ENCODE measurements around the gene BIN2.
"Not testable (repeated sequence)": the region's sequence is repeated elsewhere in the genome, so short reads cannot be mapped to it uniquely, and the experiment has no call there.

The BIN2 gene

DNA sequence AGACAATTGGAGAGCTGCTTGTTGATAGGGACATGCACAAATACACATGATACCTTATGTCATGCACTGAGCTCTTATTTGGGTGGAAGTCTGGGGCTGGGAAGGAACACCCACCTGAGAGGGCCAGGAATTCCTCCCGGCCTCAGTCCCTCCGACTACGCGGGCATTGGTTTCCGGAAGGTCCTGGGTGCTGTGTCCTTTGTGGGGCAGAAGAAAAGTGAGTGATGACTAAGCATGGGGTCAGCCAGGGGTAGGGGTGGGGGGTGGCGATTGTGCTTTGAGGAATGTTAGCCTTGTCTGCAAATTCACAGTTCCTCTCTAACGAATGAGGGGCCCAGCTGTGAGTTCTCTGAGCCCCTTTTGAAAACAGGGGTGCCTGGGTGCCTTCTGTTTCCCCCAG, 21.7 kb upstream of the BIN2 start:
- no peak for DNase-seq (ENCODE audit: low read depth, low spot score)

DNA sequence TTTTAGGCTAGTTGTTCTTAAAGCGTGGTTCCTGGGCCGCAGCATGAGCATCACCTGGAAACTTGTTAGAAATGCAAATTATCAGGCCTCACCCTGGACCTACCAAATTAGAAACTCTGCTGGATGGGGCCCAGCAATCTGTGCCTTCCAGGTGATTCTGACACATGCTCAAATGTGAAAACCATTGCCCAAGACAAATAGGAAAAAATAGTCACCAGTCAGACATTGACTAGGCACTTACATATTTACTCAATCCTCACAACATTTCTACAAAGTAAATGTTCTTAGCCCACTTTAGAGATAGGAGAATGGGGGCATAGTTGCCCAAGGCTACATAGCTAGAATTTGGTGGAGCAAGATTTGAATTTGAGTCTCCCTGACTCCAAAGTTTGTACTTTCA, 19.2 kb upstream of the BIN2 start:
- no peak for DNase-seq (ENCODE audit: low read depth, low spot score)

DNA sequence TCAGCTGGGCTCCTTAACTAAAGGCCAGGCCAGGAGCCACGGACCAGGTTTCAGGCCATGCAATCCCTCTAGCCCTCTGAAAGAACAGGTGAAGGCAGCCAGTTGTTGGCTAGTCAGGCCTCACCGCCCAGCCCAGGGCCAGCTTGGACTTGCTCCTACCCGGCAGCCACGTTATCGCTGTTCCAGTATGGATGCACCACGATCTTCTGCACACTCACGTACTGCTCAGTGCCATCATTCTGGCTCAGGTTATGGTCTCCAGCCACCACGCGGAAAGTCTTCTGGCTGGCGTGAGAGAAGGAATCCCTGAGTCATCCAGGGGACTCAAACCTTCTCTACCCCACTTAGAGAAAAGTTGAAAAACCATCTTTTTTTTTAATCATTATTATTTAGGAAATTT, 18.4 kb upstream of the BIN2 start:
- DNase-seq (ENCODE audit: low read depth, low spot score): no peak

DNA sequence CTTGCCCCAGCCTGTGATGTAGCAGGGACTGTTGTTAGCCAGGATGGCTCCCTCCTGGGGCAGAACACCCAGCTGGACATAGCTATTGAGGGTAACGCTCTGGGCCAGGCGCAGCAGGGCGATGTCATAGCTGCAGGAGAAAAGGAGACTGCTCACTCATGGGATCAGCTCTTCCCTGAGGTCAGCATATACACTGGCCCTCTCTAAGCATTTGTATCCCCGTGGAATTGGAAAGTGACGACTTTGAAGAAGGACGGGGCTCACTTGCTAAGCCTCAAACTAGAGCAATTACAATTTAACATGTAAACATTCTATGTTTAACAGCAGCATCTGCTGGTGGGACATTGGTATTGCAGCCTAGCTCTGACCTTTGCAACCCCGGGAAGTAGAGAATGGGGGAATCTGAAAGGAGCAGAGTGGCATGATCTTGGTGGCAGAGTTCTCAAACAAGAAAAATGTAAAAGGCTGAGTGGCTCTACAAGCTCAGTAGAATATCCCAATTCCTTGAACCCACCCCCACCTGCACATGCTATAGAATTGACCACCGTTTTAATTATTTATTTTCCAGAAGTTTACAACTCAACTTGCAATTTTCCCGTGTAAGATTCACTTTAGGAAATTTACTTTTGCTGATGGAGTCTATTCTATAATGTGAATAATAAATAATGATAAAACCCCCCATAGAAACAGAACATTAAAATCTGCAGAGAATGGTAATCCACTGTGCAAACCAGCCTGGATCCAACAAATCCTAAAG, 17.5 kb upstream of the BIN2 start:
- peak; percentile 47 for DNase-seq (ENCODE audit: low read depth, low spot score)

DNA sequence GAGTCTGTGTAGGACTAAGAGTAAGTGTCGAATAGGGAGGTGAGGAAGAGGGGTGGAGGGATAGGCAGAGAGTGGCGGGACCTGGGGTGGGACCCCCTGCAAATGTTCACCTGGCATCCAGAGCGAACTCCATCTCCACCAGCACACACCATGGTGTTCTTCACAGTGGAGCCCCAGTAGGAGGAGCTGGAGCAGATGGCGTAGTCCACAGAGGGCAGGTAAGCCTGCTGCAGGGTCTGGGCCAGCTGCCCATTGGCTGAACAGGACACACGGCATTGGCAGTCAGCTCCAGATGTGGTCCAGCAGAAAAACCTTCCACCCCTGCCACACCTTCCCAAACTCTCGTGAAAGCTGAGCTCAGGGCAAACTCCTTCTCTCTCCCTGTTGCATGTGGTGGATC, 15.8 kb upstream of the BIN2 start:
- DNase-seq (ENCODE audit: low read depth, low spot score): no peak

DNA sequence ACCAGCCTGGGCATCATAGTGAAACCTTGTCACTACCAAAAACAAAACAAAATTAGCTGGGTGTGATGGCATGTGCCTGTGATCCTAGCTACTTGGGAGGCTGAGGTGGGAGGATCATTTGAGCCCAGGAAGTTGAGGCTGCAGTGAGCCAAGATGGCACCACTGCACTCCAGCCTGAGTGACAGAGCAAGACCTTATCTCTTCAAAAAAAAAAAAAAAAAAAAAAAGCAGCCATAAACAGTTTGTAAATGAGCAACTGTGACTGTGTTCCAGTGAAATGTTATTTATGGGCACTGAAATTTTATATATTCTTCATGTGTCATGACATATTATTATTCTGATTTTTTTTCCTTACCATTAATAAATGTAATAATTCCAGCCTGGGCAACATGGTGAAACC, 13.4 kb upstream of the BIN2 start:
- DNase-seq (ENCODE audit: low read depth, low spot score): not testable (repeated sequence)

DNA sequence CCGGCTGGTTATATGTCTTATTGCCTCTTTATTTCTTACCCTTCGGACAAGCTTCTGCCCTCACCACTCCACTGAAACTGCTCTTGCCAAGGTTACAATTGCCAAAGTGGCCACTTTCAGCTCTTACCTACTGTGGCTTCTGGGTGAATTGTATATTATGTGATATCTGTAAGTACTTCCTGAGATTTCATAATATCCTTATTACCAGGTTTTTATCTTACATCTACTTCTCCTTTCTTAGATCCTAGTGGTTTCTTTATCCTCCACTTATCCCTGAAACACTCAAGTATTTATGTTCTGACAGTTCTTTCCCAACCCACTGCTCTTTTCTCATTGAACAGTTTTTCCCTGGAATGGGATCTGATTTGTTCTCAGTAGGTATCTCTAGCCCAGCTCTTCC, 12.0 kb upstream of the BIN2 start:
- no peak for DNase-seq (ENCODE audit: low read depth, low spot score)

DNA sequence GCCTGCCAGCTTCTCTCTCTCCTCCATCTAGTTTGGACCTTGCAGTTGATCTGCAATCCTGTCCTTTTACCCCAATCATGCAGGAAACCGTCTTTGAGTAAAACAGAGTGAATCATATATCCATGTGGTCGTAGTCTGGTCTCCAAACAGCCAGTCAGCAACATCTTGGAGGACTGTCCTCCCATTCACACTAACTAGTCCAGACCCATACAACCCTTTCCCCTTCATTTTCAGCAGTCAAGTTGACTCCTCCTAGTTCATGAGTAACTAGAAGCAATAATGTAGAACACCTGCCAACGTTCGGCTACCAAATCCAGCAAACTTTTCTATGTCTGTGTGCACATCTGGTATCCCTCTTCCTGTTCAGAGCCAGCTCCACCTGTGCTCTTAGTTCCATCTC, 10.8 kb upstream of the BIN2 start:
- DNase-seq (ENCODE audit: low read depth, low spot score): no peak

DNA sequence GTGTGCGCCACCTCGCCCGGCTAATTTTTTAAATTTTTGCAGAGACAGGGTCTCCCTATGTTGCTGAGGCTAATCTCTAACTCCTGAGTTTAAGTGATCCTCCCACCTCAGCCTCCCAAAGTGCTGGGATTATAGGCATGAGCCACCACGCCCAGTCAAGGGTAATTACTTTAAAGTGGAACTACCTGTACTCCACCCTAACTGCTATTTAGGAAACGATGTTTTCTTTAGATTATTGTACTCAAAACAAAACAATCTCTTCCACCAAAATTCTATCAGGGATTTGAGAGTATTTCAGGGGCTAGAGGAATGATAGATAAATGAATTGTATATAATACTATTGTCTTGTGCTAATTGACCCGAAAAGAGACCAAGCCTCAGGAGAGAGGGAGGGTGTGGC, 9.6 kb upstream of the BIN2 start:
- DNase-seq (ENCODE audit: low read depth, low spot score): no peak

DNA sequence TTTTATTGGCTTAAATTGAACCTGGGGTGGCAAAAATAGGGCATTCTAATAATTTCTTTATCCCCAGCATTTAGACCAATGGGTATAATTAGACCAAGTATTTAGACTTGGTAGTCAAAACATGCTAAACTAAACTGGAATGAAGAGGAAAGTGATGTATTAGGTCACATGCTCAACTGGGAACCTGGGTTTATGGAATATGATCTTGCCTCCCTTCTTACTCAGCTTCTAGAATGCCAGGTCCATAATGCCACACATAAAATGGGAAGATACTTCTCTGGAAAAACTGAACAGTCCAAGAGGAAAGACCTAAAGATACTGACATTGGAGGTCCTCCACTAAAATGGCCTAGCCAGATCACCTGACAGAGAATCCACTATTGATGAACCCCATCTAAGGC, 6.2 kb upstream of the BIN2 start:
- DNase-seq (ENCODE audit: low read depth, low spot score): no peak

DNA sequence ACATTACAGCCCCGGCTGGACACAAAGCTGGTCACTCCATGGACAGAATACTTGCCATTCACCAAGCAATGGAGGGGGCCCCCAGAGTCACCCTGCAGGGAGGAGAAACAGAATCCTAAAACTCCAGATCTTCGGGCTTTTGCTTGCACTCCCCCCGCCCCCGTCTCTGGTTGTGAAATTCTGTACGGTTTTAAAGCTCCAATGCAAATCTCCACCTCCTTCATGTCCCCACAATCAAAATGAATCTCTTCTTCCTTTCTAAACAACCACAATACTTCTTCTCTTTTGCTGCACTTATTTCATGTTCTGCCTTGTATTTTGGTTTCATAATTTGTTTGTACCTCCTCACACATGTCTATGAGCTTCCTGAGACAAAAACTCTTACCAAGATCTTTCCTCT, 5.8 kb upstream of the BIN2 start:
- DNase-seq (ENCODE audit: low read depth, low spot score): no peak

DNA sequence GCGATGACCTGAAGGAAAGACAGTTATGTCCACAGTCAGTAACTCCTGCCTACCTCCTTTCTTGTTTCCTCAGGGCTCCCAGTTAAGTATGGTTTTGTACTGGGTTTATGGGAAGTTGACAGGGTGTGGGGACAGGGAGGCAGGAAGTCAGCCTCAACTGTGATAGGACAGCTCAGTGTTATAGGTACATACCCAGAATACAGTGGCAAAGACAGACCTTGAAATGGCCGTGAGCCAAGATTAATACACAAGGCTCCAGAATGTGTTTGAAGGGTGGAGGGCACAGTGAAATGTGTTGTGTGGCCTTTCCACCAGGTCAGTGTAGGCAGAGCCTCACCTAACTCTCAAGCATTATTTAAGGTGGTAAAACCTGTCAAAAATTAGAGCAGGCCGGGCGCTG, 4.6 kb upstream of the BIN2 start:
- no peak for DNase-seq (ENCODE audit: low read depth, low spot score)

DNA sequence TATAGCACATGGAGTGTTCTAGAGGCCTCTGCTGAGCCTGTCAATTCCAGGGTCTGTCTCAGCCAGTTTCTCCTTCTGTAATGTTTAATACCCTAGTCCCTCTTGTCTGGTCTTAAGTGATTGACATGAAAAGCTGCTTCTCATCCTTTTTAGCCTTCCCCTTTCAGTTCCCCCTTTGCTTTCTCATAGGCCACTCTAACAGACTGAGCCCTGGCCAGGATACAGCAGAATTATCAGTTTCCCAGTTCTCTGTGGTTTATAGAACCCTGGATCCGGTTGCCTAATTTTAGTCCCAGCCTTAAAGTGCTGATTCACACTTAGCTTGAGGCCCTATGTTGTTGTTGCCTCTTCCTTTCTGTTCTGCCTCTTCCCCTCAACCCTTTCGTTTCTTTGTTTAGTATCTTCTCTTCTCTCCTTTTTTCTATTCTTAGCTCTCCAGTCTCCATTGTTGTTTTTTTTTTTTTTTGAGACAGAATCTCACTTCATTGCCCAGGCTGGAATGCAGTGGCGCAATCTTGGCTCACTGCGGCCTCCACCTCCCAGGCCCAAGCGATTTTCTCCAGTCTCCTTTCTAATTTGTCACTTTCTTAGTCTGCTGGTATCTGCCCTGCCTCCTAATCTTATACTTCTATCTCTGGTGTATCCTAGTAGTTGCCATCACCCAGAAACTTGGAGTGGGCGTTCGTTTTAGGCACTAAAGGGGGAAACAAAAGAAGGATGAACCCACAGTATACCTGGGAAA, 2.9 kb upstream of the BIN2 start:
- DNase-seq (ENCODE audit: low read depth, low spot score): no peak

DNA sequence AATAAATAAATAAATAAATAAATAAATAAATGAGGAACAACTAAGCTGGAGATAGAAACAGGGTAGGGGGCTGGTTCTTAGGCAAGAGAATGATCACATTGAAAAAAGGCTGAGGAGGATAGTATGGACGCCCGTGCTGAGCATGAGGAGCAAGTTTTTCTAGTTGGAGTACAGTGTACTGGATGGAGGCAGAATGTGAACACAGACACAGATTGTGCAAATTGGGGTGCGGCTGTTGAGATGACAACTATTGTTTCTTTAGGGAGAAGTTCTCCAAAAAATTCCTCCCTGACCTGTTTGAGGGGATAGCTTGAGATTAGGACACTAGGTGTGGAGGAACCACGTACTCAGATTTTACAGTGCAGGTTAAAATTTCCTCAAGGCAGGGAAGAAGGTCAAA, 979 bp upstream of the BIN2 start:
- no peak for DNase-seq (ENCODE audit: low read depth, low spot score)

DNA sequence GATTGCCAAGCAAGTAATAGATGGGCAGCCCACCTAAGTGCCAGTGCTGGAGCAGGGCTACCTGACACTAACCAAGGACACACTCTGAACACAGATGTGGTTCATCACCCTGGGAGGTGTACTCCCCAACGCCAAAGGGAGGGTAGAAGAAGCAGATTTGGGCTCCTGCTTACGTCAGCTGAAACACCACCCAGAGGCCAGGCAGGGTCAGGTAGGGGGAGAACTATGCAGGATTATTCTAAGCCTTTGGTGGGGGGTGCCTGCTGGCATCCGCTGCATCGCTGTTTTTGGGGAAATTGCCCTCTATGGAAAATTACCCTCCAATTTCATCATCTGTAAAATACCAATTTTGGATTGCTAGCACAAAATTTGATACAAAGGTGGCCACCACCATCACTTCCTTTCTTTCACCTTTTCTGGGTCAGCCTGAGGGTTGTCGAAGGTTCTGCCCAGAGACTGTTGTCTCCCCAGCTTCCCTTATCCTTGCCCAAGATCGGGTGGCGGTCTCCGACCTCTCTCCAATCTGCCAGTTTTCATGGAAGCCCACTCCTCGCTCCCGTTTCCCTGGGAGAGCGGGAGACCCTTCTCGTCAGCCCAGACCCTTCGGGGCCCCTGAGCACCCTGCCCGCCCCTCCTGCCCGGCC, 535 bp downstream of the BIN2 start:
- DNase-seq (ENCODE audit: low read depth, low spot score): peak; percentile 29

DNA sequence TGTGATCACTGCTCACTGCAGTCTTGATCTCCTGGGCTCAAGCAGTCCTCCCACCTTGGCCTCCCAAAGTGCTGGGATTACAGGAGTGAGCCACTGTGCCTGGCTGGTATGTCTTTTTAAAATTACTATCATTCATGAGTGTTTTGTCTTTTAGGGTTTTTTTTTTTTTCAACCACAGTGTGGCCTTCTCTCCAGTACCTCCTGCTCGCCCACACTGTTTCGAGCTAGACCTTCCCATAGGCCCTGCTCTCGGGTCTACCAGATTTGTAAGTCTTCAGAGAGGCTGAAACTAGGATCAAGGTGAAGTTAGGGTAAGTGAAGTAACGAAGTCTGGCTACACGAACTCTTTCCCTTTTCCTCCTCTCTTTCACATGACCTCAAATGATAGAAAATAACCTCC, 1.5 kb downstream of the BIN2 start:
- no peak for DNase-seq (ENCODE audit: low read depth, low spot score)

DNA sequence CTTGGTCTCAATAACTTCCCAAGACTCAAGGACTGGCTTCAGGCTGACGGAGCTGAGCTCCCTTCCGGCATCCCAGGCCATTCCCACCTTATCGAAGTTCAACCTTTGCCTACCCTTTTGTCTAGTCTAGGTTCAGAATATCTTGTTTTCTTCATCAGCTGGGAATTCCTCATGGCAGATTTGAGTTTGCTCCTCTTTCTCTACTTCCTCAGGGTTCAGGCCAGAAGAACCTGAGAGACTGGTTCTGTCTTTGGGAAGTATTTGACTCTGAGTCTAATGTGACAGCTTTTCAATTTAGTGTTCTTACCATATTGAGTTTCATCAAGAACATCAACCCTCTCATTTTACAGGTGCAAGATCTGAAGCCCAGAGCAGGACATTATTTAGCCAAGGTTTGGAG, 2.1 kb downstream of the BIN2 start:
- DNase-seq (ENCODE audit: low read depth, low spot score): no peak

DNA sequence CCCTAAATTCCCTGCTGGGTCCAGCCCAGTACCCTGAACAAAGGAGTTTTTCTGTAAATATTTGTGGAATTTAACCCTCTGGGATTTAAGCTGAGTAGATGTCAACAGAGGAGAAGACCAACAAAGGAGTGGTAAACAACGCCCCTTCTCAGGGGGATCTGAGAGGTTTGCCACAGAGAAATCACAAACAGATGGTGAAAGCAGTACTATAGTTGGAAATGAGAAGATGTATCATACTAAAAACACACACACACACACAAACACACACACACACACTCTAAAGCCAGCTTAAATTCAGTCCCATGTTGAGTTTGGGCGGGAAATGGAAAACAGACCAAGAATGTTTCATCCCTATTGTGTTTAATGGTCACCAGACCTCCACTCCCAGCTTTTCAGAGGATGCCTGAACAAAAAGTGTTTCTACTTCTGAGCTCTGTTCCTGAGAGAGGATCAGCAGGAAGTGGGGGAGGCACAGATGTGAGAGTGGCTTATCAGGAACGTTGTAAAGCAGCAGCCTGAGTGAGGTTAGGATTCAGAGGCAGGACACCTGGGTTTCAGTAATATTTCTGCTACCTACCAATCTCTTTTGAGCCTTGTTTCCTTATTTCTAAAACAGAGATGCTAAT, 3.2 kb downstream of the BIN2 start:
- no peak for DNase-seq (ENCODE audit: low read depth, low spot score)

DNA sequence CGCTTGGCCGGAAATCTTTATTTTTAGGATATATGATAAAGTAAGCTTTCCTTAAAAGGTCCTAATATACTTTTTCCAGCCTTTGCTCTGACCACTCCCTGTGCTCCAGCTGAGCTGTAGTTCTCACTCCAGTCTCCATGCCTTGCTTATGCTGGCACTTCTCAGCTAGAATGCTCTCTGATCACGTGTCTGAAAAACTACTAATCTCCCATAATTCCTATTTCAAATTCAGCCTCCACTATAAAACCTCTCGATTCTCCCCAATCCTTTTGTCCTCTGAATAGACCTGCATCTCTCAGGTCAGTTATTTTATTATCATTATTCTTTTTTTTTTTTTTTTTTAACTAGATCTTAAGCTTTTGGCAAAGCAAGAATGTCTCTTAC, 3.7 kb downstream of the BIN2 start:
- DNase-seq (ENCODE audit: low read depth, low spot score): no peak

DNA sequence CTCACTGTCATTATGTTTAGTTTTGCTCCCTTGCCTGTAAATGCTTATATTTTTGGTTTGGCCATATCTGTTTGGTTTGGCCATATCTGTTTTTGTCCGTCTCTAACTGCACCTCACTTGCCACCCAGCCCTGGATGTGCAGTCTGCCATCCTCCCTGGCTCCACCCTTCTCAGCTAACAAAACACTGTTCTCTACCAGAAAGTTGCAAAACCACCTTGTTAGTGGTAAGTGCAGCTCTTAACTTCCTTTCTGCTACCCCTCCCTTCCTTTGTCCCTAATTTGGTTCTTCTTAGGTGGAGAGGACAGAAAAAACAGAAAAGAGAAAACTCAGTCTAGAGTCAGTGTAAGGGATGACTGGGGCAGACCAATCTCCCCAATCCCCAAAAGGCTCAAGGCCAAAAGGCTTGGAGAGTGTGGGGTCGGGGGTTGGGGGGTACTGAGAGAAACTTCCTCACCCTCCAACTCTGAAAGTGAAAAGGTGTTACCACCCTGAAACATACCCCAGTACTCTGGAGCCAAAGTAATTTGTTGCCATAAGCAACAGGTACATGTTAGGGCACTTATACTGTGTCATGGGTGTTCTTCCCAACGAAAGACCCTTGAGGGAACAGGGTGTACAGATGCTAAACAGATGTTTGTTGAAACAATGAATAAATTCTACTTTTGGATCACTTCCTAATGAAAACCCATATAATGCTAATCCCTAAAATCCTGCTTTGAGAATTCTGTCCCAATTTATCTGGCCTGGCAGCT, 5.0 kb downstream of the BIN2 start:
- DNase-seq (ENCODE audit: low read depth, low spot score): no peak

DNA sequence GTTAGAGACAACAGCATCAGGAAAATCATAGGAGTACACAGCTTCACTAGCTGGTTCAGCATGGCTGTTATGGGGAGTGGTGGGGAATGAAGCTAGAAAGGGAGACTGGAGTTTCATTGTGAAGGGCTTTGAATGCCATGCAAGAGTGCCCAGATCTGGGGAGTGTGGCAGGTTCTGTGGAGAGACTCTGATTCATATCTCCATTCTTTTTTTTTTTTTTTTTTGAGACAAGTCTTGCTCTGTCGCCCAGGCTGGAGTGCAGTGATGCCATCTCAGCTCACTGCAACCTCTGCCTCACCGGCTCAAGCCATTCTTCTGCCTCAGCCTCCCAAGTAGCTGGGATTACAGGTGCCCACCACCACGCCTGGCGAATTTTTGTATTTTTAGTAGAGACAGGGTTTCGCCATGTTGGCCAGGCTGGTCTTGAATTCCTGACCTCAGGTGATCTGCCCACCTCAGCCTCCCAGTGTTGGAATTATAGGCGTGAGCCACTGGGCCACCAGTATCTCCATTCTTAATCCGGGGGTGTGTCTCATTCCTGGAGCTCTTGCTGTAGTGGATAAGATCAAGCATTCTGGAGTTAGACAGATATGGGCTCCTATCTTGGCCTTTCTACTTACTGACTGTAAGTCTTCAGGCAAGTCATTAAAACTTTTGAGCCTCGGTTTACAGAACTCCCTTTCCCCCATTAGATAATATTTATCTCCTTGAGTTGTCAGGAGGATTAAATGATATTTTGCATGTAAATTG, 5.7 kb downstream of the BIN2 start:
- not testable (repeated sequence) for DNase-seq (ENCODE audit: low read depth, low spot score)
